Dendritic cell treated with granulocyte-macrophage colony-stimulating factor and Interleukin-4, amounts not matched to agents 40 ng/mL and 50 ng/mL, for 4 days (primary cell): Measurements from ENCODE around the gene AGRN.
"Not testable (repeated sequence)": the region's sequence is repeated elsewhere in the genome, so short reads cannot be mapped to it uniquely, and the experiment has no call there.

ENCODE experiments used
- H3K27ac Mint-ChIP-seq: one replicate; pipeline ENCODE4 v1.8.0; 2022; ENCODE audit warnings: mild to moderate bottlenecking, mixed read lengths
- H3K27me3 Mint-ChIP-seq: one replicate; pipeline ENCODE4 v1.8.0; 2022; ENCODE audit warnings: mild to moderate bottlenecking, mixed read lengths
- H3K36me3 Mint-ChIP-seq: one replicate; pipeline ENCODE4 v1.8.0; 2022; ENCODE audit warnings: low read depth, mixed read lengths
- H3K4me1 Mint-ChIP-seq: one replicate; pipeline ENCODE4 v1.8.0; 2022; ENCODE audit warnings: low read depth, mixed read lengths
- H3K4me3 Mint-ChIP-seq: one replicate; pipeline ENCODE4 v1.8.0; 2022; ENCODE audit warnings: mild to moderate bottlenecking, moderate library complexity, mixed read lengths
- H3K9me3 Mint-ChIP-seq: one replicate; pipeline ENCODE4 v1.8.0; 2022; ENCODE audit warnings: mixed read lengths
- intact Hi-C: fragments of 100-400 bp; cut with micrococcal nuclease; formaldehyde crosslinking; loops from one replicate; pipeline ENCODE4 v1.15.0; 2022

Gene AGRN

GRCh38 chr1:1047407-1047806, 27.5 kb downstream of the AGRN start:
- H3K4me3 Mint-ChIP-seq = no peak overlapping the region
- peaks cover 93% of the 10 kb centered on the region for H3K36me3 Mint-ChIP-seq
- H3K9me3 Mint-ChIP-seq = no peaks in the 10 kb centered on the region
- no peak overlapping the region for H3K27ac Mint-ChIP-seq
- no peaks in the 10 kb centered on the region for H3K4me1 Mint-ChIP-seq
- intact Hi-C loops = no loop called here
- peaks cover 7% of the 10 kb centered on the region for H3K27me3 Mint-ChIP-seq

- Mint-ChIP-seq H3K4me1 (no peaks in the 10 kb centered on the region), H3K4me3 (no peak overlapping the region), H3K36me3 (peaks cover 93% of the 10 kb centered on the region), H3K27me3 (peaks cover 3% of the 10 kb centered on the region), H3K9me3 (no peaks in the 10 kb centered on the region), H3K27ac (no peak overlapping the region)
- intact Hi-C loops = no loop called here
Observed at GRCh38 chr1:1047963-1048362, 28.0 kb downstream of the AGRN start.

- Mint-ChIP-seq H3K27me3 (no peaks in the 10 kb centered on the region), H3K36me3 (peaks cover 93% of the 10 kb centered on the region), H3K9me3 (no peaks in the 10 kb centered on the region)
Observed at GRCh38 chr1:1048765-1049164, 28.8 kb downstream of the AGRN start.

GRCh38 chr1:1049318-1050165, 29.6 kb downstream of the AGRN start:
- H3K36me3 Mint-ChIP-seq = peaks cover 91% of the 10 kb centered on the region
- no peak overlapping the region for H3K27ac Mint-ChIP-seq
- H3K27me3 Mint-ChIP-seq = no peaks in the 10 kb centered on the region
- intact Hi-C loops = no loop called here
- no peaks in the 10 kb centered on the region for H3K4me1 Mint-ChIP-seq
- no peaks in the 10 kb centered on the region for H3K9me3 Mint-ChIP-seq
- H3K4me3 Mint-ChIP-seq = no peak overlapping the region

More at GRCh38 chr1:1048765-1049164, 28.8 kb downstream of the AGRN start:
- Mint-ChIP-seq H3K4me1 (no peaks in the 10 kb centered on the region), H3K4me3 (no peak overlapping the region), H3K27ac (no peak overlapping the region)
- intact Hi-C loops = no loop called here

- Mint-ChIP-seq H3K4me1 (no peaks in the 10 kb centered on the region), H3K27me3 (no peaks in the 10 kb centered on the region), H3K36me3 (peaks cover 90% of the 10 kb centered on the region), H3K9me3 (no peaks in the 10 kb centered on the region), H3K27ac (no peak overlapping the region), H3K4me3 (no peak overlapping the region)
- intact Hi-C loops = no loop called here
Observed at GRCh38 chr1:1050577-1051052, 30.7 kb downstream of the AGRN start.

- Mint-ChIP-seq H3K4me1 (no peaks in the 10 kb centered on the region), H3K4me3 (no peak overlapping the region), H3K36me3 (peaks cover 84% of the 10 kb centered on the region)
Observed at GRCh38 chr1:1051127-1051810, 31.3 kb downstream of the AGRN start.

GRCh38 chr1:1052003-1052840, 32.3 kb downstream of the AGRN start:
- no peaks in the 10 kb centered on the region for H3K4me1 Mint-ChIP-seq
- H3K27ac Mint-ChIP-seq = no peak overlapping the region
- intact Hi-C loops = no loop called here
- H3K36me3 Mint-ChIP-seq = peaks cover 74% of the 10 kb centered on the region
- H3K27me3 Mint-ChIP-seq = peaks cover 13% of the 10 kb centered on the region
- no peaks in the 10 kb centered on the region for H3K9me3 Mint-ChIP-seq
- no peak overlapping the region for H3K4me3 Mint-ChIP-seq

More at GRCh38 chr1:1051127-1051810, 31.3 kb downstream of the AGRN start:
- H3K9me3 Mint-ChIP-seq = no peaks in the 10 kb centered on the region
- intact Hi-C loops = no loop called here
- H3K27me3 Mint-ChIP-seq = peaks cover 4% of the 10 kb centered on the region
- H3K27ac Mint-ChIP-seq = no peak overlapping the region

- peaks cover 20% of the 10 kb centered on the region for H3K27me3 Mint-ChIP-seq
- H3K4me3 Mint-ChIP-seq = no peak overlapping the region
- H3K27ac Mint-ChIP-seq = no peak overlapping the region
- H3K36me3 Mint-ChIP-seq = peaks cover 66% of the 10 kb centered on the region
- intact Hi-C loops = no loop called here
- H3K9me3 Mint-ChIP-seq = no peaks in the 10 kb centered on the region
- peaks cover 2% of the 10 kb centered on the region for H3K4me1 Mint-ChIP-seq
Observed at GRCh38 chr1:1053022-1053421, 33.1 kb downstream of the AGRN start.

- Mint-ChIP-seq H3K4me1 (peaks cover 9% of the 10 kb centered on the region), H3K36me3 (peaks cover 60% of the 10 kb centered on the region), H3K4me3 (no peak overlapping the region), H3K27me3 (peaks cover 26% of the 10 kb centered on the region), H3K27ac (no peak overlapping the region), H3K9me3 (no peaks in the 10 kb centered on the region)
- intact Hi-C loops = no loop called here
Observed at GRCh38 chr1:1053682-1054081, 33.8 kb downstream of the AGRN start.

GRCh38 chr1:1054099-1054700, 34.3 kb downstream of the AGRN start:
- Mint-ChIP-seq H3K4me3 (no peak overlapping the region), H3K27me3 (peaks cover 30% of the 10 kb centered on the region), H3K9me3 (no peaks in the 10 kb centered on the region), H3K4me1 (peaks cover 14% of the 10 kb centered on the region), H3K36me3 (peaks cover 57% of the 10 kb centered on the region), H3K27ac (no peak overlapping the region)
- intact Hi-C loops = no loop called here

GRCh38 chr1:1054971-1055370, 35.1 kb downstream of the AGRN start:
- Mint-ChIP-seq H3K27ac (no peak overlapping the region), H3K36me3 (peaks cover 53% of the 10 kb centered on the region), H3K4me3 (no peak overlapping the region), H3K9me3 (no peaks in the 10 kb centered on the region), H3K27me3 (peaks cover 33% of the 10 kb centered on the region), H3K4me1 (peaks cover 16% of the 10 kb centered on the region)
- intact Hi-C loops = no loop called here

- peaks cover 41% of the 10 kb centered on the region for H3K36me3 Mint-ChIP-seq
- intact Hi-C loops = no loop called here
- no peaks in the 10 kb centered on the region for H3K9me3 Mint-ChIP-seq
- peaks cover 27% of the 10 kb centered on the region for H3K4me1 Mint-ChIP-seq
- peaks cover 42% of the 10 kb centered on the region for H3K27me3 Mint-ChIP-seq
- H3K27ac Mint-ChIP-seq = no peak overlapping the region
- H3K4me3 Mint-ChIP-seq = no peak overlapping the region
Observed at GRCh38 chr1:1055841-1056736, 36.2 kb downstream of the AGRN start.

- H3K27me3 Mint-ChIP-seq = peaks cover 57% of the 10 kb centered on the region
- H3K9me3 Mint-ChIP-seq, intact Hi-C loops, H3K27ac Mint-ChIP-seq, H3K4me3 Mint-ChIP-seq: not testable (repeated sequence)
- H3K36me3 Mint-ChIP-seq = peaks cover 27% of the 10 kb centered on the region
- peaks cover 36% of the 10 kb centered on the region for H3K4me1 Mint-ChIP-seq
Observed at GRCh38 chr1:1057769-1058087, 37.8 kb downstream of the AGRN start.
